Left lobe of liver (tissue), 2 donors: ENCODE data around the gene NPR1. TPM values are rescaled to one million over a fixed set of nuclear protein-coding genes. Genes with fewer than 3 reads are reported as not detected.
"Not testable (repeated sequence)": the region's sequence is repeated elsewhere in the genome, so short reads cannot be mapped to it uniquely, and the experiment has no call there.

Experiments
- ATAC-seq: fragments of 200-7000 bp; cut with Tn5 transposase; one replicate; pipeline ENCODE4 v1.9.1; 2020; ENCODE audit warnings: mild to moderate bottlenecking, moderate library complexity
- DNase-seq: peaks from one replicate; pipeline ENCODE4 v3.0.0-alpha.2; 2020; ENCODE audit warnings: low spot score
- total RNA-seq: library from RNA; stranded (reverse); gene quantifications from one replicate; pipeline ENCODE4 v1.2.1, GENCODE V29; 2021
- donor health status: DM: no; HTN: no; CAD: no; lungs with moderate emphysema.
- donor health status: DM: no; HTN: yes; CAD: no.

The NPR1 gene
- total RNA-seq, result 7.1 TPM

- ATAC-seq (peak; percentile 74), DNase-seq (peak; percentile 55)
Observed at GRCh38 chr1:153678519-153679336, at the start of gene NPR1. TSS of gene NPR1 (plus strand) at chr1:153678688. CDS start at chr1:153679109, 421 bp downstream.

DNA sequence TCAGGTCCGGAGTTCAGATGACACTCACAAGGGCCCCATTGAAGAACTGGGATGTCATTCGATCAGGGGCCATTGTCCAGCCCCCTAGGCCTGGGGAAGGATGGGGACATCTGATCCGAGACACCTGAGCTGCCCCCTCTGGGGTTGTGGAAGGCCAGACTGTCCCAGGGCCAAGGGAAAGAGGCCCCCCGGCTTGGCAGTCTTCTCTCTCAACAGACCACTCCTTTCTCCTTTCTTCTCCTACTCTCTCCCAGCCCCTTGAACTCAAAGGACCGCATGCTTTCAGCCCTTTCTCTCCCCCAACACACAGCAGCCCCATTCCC lies 49.2 kb upstream of the NPR1 start:
- ATAC-seq, result no peak

GRCh38 chr1:153629971-153630370 lies 48.5 kb upstream of the NPR1 start:
- ATAC-seq (no peak), DNase-seq (no peak)

More for the DNA sequence above, 49.2 kb upstream of the NPR1 start:
- DNase-seq, result no peak

GRCh38 chr1:153630384-153630783 lies 48.1 kb upstream of the NPR1 start:
- no peak for DNase-seq

DNA sequence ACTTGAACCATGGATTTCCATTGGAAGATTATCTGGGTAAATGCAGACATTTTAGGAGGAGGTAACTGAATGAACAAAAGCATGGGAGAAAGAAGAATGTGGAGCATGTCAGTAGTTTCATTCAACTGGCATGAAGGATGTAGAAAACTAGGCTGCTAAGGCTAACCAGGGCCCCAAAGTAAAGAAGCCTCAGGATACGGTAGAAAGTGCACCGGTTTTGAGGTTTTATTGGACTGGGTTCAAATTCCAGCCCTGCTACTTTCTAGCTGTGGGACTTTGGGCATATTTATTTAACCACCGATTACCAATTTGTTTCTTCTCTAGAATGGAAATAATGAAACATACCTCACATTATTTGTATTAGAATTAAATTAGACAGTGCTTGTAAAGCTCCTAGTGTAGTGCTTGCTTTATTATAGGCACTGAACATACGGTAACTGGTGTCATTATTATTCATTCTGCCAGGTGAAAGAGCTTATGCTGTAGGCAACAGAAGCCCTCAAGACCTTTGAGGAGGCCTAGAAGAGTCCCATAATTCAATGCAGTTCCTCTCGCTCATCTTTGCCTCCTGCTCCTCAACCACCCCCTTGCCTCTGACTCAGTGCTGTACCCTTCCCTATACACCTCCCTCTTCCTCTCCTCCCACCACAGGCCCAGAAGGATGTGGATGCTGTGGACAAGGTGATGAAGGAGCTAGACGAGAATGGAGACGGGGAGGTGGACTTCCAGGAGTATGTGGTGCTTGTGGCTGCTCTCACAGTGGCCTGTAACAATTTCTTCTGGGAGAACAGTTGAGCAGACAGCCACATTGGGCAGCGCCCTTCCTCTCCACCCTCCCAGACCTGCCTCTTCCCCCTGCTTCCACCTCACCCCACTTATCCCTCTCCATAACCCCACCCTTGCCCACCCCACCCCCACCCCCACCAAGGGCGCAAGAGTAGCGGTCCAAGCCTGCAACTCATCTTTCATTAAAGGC lies 47.2 kb upstream of the NPR1 start:
- ATAC-seq, result no peak
- DNase-seq, result no peak

More at GRCh38 chr1:153630384-153630783, 48.1 kb upstream of the NPR1 start:
- ATAC-seq, result no peak

- no peak for DNase-seq
Observed at GRCh38 chr1:153633161-153633753, 45.2 kb upstream of the NPR1 start.

GRCh38 chr1:153633754-153634665 lies 44.5 kb upstream of the NPR1 start, which contains the start of gene CHTOP:
TSS of gene CHTOP (plus strand) at chr1:153634066. CDS start at chr1:153636589, 2,523 bp downstream.
- DNase-seq, result peak; percentile 99
- peak; percentile 94 for ATAC-seq

More at GRCh38 chr1:153633161-153633753, 45.2 kb upstream of the NPR1 start:
- peak; percentile 43 for ATAC-seq

- no peak for ATAC-seq
- DNase-seq, result no peak
Observed at GRCh38 chr1:153635872-153636271, 42.6 kb upstream of the NPR1 start.

GRCh38 chr1:153636312-153636711 lies 42.2 kb upstream of the NPR1 start:
- ATAC-seq (no peak), DNase-seq (no peak)

GRCh38 chr1:153638261-153638660 lies 40.2 kb upstream of the NPR1 start:
- ATAC-seq (no peak), DNase-seq (no peak)

DNA sequence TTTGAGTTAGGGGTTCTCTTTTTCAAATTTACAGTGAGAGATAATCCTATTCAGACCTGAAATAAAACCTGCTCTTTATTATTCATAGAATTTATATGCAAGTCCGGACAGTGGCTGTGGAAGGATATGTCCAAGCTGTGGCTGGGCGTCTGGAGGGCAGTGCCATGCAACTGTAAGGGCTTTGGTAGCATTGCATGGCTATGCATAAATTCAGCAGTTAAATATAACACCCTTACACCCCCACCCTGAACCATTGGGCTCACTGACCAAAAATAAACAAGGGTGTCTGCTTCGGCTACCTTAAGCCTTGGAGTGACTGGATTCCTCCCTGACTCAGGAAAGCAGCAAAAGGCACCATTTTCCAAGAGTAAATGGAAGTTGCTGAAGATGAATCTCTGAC lies 39.2 kb upstream of the NPR1 start:
- DNase-seq, result no peak

DNA sequence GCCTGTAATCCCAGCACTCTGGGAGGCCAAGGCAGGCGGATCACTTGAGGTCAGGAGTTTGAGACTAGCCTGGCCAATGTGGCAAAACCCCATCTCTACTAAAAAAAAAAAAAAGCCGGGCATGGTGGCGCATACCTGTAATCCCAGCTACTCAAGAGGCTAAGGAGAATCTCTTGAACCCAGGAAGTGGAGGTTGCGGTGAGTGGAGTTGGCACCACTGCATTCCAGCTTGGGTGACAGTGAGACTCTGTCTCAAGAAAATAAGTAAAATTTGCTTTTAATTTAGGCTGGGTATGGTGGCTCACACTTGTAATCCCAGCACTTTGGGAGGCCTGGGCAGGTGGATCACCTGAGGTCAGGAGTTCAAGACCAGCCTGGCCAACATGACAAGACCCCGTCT lies 38.3 kb upstream of the NPR1 start:
- DNase-seq, ATAC-seq: not testable (repeated sequence)

More for the DNA sequence above, 39.2 kb upstream of the NPR1 start:
- no peak for ATAC-seq

DNA sequence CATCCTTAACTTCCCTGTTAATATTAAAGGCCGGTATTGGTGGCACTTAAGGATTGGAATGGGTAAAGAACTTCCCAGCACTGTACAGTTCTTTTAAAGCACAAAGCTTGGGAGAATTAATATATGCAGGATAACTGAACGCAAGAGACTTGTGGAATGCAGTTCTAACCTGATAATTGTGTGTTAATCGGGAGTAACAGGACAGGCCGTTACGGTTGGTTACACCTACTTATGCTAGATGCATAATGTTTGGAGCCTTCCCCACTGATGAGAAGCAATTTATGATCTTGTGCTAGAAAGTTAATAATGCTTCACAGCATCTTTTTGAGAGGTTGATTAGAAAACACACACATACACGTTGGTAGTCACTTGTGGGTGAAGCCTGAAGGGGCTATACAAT lies 37.6 kb upstream of the NPR1 start:
- ATAC-seq, result no peak
- no peak for DNase-seq

- ATAC-seq (no peak), DNase-seq (no peak)
Observed at GRCh38 chr1:153642161-153642560, 36.3 kb upstream of the NPR1 start.

- DNase-seq (no peak), ATAC-seq (no peak)
Observed at GRCh38 chr1:153643100-153643499, 35.4 kb upstream of the NPR1 start.

- ATAC-seq (peak; percentile 65), DNase-seq (no peak)
Observed at GRCh38 chr1:153643816-153644215, 34.7 kb upstream of the NPR1 start.

GRCh38 chr1:153646672-153647345 lies 31.7 kb upstream of the NPR1 start:
- DNase-seq, result peak; percentile 33

GRCh38 chr1:153647346-153647714 lies 31.2 kb upstream of the NPR1 start:
- DNase-seq (peak; percentile 41), ATAC-seq (no peak)

More at GRCh38 chr1:153646672-153647345, 31.7 kb upstream of the NPR1 start:
- no peak for ATAC-seq

- DNase-seq (no peak), ATAC-seq (no peak)
Observed at GRCh38 chr1:153648000-153648643, 30.4 kb upstream of the NPR1 start.
